D721Med (cell line): ENCODE measurements around the gene CDCA3.

Source experiments
- DNase-seq: peaks from one replicate; pipeline ENCODE4 v3.0.0; 2011; ENCODE audit warnings: low spot score; ENCODE audit not compliant: insufficient read length
- FAIRE-seq: peaks from 2 replicates; lab custom pipeline; 2011; peaks lifted over from hg19 to GRCh38; lab: Jason Lieb, UNC
- CTCF ChIP-seq: IDR thresholded peaks from 2 replicates; pipeline ENCODE4 v1.5.1; 2012; ENCODE audit warnings: mild to moderate bottlenecking, control low read depth; ENCODE audit not compliant: insufficient read depth; ENCODE audit errors: missing control alignments

The CDCA3 gene

GRCh38 chr12:6855322-6855721 lies 4.2 kb upstream of the CDCA3 start:
- DNase-seq (no peak), FAIRE-seq (no peak)
- no peak for TF ChIP-seq CTCF

GRCh38 chr12:6854036-6854435 lies 3.0 kb upstream of the CDCA3 start:
- TF ChIP-seq CTCF: no peak
- no peak for FAIRE-seq
- no peak for DNase-seq

GRCh38 chr12:6853626-6854025 lies 2.5 kb upstream of the CDCA3 start:
- TF ChIP-seq CTCF: no peak
- no peak for FAIRE-seq
- no peak for DNase-seq

GRCh38 chr12:6852651-6853354 lies 1.7 kb upstream of the CDCA3 start:
- TF ChIP-seq CTCF: no peak
- DNase-seq (no peak), FAIRE-seq (no peak)

- no peak for TF ChIP-seq CTCF
- FAIRE-seq (peak; percentile 32), DNase-seq (peak; percentile 70)
Measured at GRCh38 chr12:6851921-6852650, 1.0 kb upstream of the CDCA3 start, which contains the start of gene USP5. TSS of gene USP5 (plus strand) at chr12:6852150. CDS start at chr12:6852180, 30 bp downstream.

GRCh38 chr12:6850796-6851152 lies 312 bp downstream of the CDCA3 start:
- no peak for TF ChIP-seq CTCF
- FAIRE-seq (no peak), DNase-seq (no peak)

- no peak for FAIRE-seq
- DNase-seq: no peak
- no peak for TF ChIP-seq CTCF
Measured at GRCh38 chr12:6849976-6850560, 1.0 kb downstream of the CDCA3 start.
